Fibroblast of skin of right biceps (primary cell): ENCODE measurements around the gene GIGYF2.
"Not testable (repeated sequence)": the region's sequence is repeated elsewhere in the genome, so short reads cannot be mapped to it uniquely, and the experiment has no call there.

ENCODE experiments used
- DNase-seq: peaks from one replicate; pipeline ENCODE4 v3.0.0-alpha.2; 2013

The GIGYF2 gene, protein sequence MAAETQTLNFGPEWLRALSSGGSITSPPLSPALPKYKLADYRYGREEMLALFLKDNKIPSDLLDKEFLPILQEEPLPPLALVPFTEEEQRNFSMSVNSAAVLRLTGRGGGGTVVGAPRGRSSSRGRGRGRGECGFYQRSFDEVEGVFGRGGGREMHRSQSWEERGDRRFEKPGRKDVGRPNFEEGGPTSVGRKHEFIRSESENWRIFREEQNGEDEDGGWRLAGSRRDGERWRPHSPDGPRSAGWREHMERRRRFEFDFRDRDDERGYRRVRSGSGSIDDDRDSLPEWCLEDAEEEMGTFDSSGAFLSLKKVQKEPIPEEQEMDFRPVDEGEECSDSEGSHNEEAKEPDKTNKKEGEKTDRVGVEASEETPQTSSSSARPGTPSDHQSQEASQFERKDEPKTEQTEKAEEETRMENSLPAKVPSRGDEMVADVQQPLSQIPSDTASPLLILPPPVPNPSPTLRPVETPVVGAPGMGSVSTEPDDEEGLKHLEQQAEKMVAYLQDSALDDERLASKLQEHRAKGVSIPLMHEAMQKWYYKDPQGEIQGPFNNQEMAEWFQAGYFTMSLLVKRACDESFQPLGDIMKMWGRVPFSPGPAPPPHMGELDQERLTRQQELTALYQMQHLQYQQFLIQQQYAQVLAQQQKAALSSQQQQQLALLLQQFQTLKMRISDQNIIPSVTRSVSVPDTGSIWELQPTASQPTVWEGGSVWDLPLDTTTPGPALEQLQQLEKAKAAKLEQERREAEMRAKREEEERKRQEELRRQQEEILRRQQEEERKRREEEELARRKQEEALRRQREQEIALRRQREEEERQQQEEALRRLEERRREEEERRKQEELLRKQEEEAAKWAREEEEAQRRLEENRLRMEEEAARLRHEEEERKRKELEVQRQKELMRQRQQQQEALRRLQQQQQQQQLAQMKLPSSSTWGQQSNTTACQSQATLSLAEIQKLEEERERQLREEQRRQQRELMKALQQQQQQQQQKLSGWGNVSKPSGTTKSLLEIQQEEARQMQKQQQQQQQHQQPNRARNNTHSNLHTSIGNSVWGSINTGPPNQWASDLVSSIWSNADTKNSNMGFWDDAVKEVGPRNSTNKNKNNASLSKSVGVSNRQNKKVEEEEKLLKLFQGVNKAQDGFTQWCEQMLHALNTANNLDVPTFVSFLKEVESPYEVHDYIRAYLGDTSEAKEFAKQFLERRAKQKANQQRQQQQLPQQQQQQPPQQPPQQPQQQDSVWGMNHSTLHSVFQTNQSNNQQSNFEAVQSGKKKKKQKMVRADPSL (N-terminal part only)

DNA sequence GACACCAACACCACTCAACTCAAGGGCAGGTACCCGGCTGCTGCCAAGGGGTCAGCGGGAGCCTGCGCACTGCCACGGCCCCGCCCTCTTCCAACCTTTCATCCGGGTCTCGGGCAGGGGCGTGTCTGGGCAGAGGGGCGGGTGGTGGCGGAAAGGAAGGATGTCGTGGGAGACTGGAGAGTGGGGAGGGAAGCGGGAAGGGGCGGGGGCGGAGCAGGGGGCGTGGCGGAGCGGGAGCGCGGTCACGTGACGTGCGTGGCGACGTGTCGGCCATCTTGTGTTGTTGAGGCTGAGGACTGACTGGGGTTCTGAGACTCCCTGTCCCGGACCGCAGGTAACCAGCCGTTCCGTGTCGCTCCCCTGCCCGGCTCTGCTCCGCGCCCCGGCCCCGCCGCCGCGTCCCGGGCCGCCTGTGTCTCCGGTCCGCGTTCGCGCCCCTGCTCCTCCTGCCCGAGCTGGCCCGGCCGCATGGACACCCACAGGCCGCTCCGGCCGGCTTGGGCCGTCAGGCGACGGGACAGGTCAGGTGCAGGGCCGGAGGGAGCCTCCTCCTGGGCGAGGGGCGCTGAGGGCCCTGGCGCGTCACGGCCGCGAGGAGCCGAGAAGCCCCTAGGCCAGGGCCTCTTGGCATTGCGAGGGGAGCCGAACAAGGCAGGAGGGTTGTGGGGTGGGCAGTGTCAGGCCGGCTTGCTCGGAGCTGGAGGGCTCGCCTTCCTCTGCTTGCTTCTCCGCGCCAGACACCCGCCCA lies at the start of gene GIGYF2:
Gene GIGYF2 (plus strand): TSS at position 273 of the 748 bp plus-strand sequence. CDS start 37,867 bp downstream, outside the sequence.
- peak; percentile 95 for DNase-seq

DNA sequence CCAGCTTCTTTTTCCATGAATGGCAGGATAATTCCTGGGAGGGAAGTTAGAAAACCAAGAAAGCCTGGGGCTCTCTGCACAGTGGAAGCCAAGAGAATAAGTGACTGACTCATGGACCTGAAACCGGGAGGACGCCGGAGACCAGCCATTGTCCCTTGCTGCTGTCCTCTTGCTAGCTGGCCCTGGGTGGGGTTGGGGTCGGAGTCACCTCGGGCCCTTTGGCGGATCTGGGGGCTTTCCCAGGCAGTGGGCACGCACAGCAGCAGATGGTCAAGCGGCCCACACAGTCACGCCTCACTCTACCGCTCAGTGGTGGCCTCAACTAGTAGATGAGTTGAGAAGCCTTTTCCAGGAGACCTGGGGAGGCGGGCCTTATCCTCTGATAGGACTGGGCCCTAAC lies 48.1 kb upstream of the GIGYF2 start:
- DNase-seq = no peak

DNA sequence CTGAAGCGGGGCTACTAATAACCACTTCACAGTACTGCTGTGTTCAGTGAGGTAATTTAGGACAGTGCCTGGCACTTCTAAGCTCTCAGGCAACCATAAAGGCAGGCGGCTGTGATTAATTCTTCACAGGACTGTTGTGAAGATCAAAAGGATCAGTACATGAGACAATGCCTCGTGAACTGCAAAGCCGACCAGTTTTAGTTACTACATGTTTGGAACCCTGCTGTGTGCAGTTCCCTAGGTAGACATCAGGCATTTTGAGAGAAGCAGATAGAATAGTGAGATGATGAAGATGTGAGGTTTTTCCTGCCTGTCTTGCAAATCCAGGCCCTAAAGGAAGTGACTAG lies 44.7 kb upstream of the GIGYF2 start:
- DNase-seq = peak; percentile 4

DNA sequence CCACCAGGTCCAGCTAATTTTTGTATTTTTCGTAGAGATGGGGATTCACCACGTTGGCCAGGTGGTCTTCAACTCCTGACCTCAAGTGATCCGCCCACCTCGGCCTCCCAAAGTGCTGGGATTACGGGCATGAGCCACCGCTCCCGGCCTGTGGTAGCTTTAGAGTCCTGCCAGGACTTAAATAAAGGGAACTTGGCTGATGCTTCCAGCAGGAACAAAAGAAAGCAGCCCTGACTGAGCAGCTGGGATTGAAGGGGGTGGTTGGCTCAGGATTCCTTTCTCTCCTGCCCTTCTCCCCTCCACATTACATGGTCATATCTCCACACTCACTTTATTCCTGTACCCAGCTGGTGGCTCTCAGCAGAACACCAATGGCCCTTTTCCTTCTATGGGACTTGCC lies 43.7 kb upstream of the GIGYF2 start:
- DNase-seq = no peak

DNA sequence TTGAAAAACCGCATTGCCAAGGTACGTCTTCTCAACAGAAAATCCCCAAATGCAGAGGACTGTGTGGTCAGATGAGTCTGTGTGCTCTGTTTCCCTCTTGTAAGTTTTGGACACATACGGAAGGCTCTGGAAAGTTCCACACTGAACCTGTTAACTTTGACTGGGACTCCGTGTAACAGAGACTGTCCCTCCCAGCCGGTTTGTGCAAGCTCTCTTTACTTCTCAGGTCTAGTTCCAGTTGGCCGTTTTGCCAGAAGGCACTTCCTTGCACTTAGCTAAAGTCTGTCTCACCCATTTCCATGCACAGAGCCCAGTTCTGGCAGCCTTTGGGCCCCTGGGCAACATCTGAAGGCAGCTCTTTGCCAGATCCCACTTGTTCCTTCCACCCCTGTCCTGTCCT lies 41.7 kb upstream of the GIGYF2 start:
- no peak for DNase-seq

DNA sequence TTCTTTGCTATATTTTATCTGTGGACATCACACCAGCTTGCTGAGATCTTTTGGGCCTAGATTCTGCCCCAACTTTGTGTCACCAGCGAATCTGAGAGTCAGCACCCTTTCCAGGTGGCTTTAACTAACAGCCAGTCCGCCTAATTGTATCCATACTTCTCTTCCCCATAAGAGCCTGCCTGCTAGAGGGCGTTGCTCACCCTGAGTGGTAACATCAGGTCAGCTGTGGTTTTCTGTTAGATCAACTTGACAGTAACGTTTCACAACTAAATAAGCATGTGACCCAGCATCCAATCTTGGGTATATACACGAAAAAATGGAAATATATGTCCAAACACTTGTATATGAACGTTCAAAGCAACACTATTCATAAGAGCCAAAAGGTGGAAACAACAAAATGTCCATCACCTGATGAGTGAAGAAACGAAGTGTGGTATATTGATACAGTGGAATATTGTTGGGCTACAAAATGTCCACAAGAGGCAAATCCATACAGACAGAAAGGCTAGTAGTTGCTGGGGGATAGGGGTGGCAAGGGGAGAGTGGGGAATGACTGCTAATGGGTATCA lies 38.8 kb upstream of the GIGYF2 start:
- no peak for DNase-seq

DNA sequence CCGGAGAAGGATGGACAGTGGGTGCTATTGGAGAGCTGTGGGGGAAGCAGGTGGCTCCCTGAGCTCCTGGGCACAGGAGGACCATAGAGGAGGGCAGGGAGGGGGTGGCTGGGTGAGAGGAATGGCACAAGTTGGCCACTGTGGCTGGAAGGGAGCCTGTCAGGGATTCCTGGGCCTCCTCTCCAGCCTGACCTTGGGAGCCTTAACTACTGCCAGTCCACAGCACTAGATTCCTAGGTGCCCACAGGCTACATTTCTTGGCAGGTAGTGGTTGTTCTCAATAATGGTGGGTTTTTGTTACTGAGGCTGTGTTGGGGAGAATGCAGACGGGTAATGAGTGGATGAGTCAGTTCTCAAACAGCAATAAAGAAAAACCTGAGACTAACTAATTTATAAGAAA lies 37.8 kb upstream of the GIGYF2 start:
- no peak for DNase-seq

DNA sequence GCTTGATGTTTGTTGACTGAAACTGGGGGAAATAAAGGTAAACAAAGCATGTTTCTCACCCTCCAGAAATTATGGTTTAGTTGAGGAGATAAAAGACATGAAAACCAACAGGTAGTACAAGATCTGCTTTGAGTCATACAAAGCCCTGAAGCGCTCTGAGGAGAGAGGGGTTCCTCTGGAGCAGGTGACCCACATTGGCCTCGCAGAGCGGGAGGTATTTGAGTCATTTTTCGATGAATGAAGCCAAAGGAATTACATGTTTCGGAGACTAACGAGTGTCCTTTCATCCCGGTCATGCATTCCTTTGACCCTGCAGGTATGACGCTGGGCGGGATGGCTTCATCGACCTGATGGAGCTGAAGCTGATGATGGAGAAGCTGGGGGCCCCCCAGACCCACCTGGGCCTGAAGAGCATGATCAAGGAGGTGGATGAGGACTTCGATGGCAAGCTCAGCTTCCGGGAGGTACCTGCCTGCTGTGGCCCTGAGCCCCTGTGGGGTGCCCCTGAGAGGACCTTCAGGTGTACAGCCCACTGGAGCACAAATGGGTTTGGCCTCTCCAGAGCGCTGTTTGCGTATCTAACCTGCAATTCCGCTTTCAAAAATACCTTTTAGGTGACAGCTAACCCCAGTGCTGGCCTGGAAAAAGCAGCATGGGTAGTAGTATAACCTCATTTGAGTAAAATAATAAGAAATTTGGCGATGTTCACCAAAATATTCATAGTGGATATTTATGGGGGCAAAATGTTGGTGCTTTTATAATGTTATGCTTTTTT lies 34.5 kb upstream of the GIGYF2 start:
- DNase-seq = no peak

DNA sequence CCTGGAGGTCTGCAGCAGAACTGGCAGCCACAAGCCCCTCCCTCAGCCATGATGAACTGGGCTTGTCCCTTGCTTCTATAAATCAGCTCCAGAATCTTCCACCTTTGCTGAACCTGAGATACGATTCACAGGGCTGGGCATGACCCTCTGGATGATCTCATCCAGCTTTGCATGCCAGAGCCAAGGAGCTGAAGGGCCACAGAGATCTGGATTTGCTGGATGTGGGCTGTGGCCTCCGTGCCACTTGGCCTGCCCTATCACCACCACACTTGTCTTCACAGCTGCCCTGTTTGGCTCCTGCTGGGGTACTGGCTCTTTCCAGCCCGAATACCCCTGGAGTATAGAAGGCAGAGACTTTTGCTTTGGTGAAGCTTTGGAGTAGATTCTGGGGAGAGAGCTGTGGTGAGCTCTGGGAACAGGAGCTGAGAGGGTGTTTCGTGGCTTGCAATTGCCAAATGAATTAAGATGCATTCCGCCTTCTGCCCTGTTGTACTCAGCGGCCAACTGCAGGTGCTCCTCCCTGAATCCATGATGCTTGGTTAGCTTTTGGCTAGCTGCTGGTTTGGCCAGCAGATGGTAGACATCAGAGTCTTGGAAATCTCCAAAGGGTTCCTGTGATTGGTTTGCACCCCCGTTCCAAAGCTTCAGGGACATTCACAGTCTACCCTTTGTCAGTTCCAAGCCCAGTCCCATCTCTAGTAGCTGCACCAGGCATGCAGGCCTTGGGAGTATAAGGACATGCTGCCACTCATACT lies 30.9 kb upstream of the GIGYF2 start:
- no peak for DNase-seq

DNA sequence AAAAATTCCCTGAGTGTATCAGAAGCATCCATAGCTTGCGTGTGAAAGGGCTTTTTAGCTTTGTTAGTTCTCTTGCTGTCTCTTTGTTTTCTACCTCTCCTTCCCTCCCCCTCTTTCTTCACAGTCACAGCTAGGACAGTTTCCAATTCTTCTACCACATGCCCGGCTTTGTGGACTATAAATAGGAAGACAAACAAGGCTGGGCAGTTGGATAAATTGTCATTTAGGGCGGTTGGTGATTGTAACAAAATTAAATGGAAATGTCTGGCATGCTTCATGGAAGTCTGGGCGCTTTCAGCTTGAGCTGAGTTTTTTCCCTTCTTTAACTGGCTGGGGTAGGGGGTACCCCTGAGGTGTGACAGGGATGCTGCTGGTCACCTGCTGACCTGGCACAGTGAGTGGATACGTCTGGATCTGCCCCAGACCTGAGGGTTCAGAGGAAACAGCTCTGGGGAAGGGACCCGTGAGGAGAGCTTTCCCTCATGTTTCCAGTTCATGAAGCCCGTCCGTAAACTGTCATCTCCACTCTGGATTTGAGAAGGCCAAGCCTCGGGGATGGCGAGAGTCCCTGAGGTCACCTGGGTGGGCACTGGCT lies 29.0 kb upstream of the GIGYF2 start:
- no peak for DNase-seq

DNA sequence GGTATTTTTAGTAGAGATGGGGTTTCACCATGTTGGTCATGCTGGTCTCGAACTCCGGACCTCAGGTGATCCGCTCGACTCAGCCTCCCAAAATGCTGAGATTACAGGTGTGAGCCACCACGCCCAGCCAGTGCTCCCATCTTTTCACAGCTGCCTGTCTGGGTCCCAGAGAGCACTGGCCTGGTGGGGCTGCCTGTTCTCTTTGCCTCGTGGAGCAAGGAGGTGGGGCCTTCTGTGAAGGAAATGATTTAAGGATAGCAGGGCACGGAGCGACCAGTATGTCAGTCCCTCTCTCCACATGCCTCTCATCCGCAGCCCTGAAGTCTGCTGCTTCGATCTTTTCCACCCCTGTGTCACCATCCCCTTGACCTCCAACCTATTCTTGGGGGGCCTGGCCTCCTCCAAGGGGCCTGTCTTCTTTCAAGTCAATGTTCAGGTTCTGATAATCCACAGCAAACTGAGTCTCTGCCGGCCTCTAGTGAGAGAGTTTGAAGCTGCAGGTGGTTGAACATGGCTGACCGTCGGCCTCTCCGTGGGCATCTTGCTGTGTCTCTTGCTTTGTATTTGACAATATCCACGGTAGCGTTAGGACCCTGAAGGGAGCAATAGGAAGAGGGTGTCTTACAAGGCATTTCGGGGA lies 28.2 kb upstream of the GIGYF2 start:
- peak; percentile 11 for DNase-seq

DNA sequence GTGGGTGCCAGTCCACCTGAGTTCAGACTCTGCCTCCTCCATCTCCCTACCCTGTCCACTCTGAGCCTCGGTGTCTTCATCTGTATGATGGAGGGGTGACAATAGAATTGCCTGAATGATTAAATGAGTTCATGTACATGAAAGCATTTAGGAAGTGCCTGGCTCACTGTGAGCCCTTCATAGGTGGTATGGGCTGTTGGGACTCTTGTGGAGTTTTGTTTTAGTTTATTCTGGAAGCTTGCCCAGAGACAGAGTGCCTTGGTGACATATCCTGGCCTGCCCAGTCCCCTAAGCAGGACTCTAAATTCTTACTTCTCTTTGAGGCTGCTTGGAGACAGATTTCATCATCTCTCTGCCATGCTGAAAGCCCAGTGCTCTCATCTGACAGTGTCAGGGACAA lies 24.5 kb upstream of the GIGYF2 start:
- DNase-seq = no peak

DNA sequence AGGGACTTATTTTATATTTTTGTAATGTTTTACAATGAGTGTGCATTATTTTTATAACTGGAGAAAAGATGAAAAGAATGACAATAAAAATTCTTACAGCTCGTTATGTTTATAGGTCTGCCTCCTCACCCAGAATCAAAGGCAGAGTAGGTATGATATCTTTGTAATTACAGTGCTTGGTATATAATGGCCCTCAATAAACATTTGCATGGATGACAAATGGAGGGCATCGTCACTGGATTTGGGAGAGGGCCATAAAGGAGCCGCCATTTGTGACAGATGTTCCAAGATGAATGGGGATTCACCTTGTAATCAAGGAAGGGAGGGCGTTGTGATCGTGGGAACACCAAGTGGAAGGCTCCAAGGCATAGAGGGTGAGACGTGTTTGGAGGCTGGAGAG lies 22.6 kb upstream of the GIGYF2 start:
- DNase-seq = no peak

DNA sequence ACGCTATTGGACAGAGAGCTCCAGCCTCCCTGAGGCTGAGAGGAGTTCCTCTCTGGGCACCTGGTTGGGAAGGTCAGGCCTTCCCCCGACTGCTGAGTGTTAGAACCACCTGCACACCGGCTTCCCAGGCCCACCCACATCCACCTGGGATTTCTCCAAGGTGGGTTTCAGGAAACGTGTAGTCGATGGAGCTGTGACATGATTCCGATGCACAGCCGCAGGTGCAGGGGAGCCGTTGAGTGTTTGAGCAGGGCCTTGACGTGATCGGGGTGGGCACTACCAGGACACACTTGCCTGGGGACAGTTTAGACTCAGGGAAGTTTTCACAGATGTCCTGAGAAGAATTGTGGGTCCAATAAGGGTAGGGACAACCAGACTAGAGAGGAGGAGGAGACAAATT lies 21.8 kb upstream of the GIGYF2 start:
- no peak for DNase-seq

DNA sequence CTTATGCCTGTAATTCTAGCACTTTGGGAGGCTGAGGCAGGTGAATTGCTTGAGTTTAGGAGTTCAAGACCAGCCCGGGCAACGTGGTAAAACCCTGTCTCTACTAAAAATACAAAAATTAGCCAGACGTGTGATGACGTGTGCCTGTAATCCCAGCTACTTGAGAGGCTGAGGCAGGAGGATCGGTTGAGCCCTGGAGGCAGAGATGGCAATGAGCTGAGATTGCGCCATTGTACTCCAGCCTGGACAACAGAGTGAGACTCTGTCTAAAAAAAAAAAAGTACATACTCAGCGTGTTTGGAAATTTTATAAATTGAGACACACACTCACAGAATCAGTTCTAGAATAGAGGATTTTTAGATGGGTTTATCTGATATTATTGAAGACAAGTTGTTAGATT lies 17.1 kb upstream of the GIGYF2 start:
- no peak for DNase-seq

DNA sequence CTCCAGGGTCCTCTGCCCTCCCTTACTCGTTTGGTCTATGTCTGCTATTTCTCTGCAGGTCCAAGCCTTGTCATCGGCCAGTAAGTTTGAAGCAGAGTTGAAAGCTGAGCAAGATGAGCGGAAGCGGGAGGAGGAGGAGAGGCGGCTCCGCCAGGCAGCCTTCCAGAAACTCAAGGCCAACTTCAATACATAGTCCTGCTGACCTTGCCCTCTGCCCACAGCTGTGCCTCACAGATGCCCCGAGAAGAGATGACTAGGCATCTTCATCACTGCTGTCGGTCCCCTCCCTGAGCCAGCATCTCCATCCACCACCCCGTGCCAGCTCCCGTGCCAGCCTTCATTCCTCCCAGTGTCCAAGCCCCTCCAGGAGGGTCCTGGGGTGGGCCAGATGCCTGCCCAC lies 15.6 kb upstream of the GIGYF2 start:
- DNase-seq = no peak

DNA sequence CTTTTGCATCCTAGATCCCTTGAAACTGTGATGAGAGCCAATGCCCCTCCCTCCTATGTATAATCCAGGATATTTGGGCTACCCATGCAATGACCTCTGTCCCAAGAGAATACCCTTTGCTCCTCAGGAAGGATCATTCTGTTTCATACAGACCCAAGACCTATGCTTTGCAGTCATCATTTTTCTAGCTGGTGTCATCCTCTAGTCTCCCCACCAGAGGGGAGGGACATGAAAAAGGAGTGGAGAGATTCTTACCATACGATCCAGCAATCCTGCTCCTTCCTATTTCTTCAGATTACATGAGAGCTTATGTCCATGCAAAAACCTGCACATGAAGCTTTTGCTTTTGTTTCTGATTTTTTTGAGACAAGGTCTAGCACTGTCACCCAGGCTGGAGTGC lies 13.8 kb upstream of the GIGYF2 start:
- DNase-seq = no peak

DNA sequence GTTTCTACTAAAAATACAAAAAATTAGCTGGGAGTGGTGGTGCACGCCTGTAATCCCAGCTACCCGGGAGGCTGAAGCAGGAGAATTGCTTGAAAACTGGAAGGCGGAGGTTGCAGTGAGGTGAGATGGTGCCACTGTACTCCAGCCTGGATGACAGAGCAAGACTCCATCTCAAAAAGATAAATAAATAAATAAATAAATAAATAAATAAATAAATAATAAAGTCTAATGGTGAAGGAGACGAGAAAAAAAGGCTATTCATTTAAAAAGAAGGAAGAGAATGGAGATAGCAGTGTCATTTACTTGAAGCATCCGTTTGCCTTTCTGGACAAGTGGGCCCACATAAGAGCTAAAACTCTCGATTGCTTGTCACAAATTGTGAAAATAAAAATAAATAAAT lies 11.7 kb upstream of the GIGYF2 start:
- DNase-seq = not testable (repeated sequence)

DNA sequence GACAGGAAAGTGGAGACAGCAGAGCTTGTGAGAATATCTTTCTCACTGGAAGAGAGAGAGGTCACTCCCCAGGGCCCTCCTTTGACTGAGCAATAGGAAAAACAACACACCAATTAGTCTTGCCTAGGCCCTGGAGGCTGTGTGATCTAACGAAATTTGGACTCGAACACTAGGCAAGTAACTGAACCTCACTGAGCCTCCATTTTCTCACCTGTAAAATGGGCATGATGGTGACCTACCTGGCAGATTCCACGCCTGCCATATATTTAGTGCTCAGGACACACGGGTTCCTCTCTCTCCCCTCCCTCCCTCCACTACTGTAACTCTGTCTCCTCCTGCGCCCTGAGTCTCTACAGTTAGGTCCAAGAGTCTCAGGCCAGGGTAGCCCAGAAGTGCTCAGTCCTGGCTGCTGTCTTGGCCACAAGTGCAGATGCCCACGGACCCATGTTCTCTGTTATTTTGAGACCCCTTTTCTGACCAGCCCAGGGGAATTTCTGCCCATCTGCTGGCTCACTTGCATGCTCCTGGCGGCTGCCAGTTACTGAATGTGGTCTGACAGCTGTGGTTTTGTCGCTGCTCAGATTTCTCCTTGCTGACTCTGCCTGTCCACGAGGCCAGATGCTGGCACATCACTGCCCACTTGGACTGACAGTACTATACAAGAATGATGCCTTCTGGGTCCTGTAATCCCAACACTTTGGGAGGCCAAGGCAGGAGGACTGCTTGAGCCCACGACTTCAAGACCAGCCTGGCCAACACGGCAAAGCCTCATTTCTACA lies 9.6 kb upstream of the GIGYF2 start:
- DNase-seq = no peak
